ENCODE data around the gene SERPINE1.
A peak's percentile ranks its signal among the peaks of the same experiment; 100 is the strongest.

The SERPINE1 gene

GRCh38 chr7:101159696-101160674 is 33.1 kb downstream of the SERPINE1 start:
- no peak for DNase-seq

GRCh38 chr7:101160910-101161309 is 34.0 kb downstream of the SERPINE1 start:
- DNase-seq, result no peak

- DNase-seq, result no peak
Measured at GRCh38 chr7:101161692-101162471, 35.0 kb downstream of the SERPINE1 start.

- DNase-seq, result peak; percentile 56
Measured at GRCh38 chr7:101162551-101163278, 35.8 kb downstream of the SERPINE1 start.

GRCh38 chr7:101163279-101164070 is 36.6 kb downstream of the SERPINE1 start:
- DNase-seq, result no peak

- DNase-seq, result peak; percentile 59
Measured at GRCh38 chr7:101164071-101164840, 37.4 kb downstream of the SERPINE1 start.

- DNase-seq, result peak; percentile 93
Measured at GRCh38 chr7:101165075-101165957, 38.4 kb downstream of the SERPINE1 start, which contains the start of gene VGF. VGF (minus strand) TSS chr7:101165569; CDS start chr7:101164843, 726 bp downstream.

- no peak for DNase-seq
Measured at GRCh38 chr7:101165958-101166647, 39.2 kb downstream of the SERPINE1 start.

GRCh38 chr7:101166648-101166908 is 39.7 kb downstream of the SERPINE1 start:
- no peak for DNase-seq

- DNase-seq, result no peak
Measured at GRCh38 chr7:101166909-101167644, 40.2 kb downstream of the SERPINE1 start.

- no peak for DNase-seq
Measured at GRCh38 chr7:101167645-101168411, 40.9 kb downstream of the SERPINE1 start.

GRCh38 chr7:101168412-101169049 is 41.6 kb downstream of the SERPINE1 start:
- DNase-seq, result no peak

- DNase-seq, result no peak
Measured at GRCh38 chr7:101169110-101169837, 42.4 kb downstream of the SERPINE1 start.

GRCh38 chr7:101169838-101170551 is 43.1 kb downstream of the SERPINE1 start:
- peak; percentile 75 for DNase-seq

GRCh38 chr7:101170617-101171441 is 43.9 kb downstream of the SERPINE1 start:
- DNase-seq, result no peak

Data from femur (tissue), 1 donor.